SK-N-MC (cell line): ENCODE results near the gene PSMD13.

Source experiments
- EZH2 ChIP-seq: fragments of 200-600 bp; sonication (generic); IDR thresholded peaks from one replicate; pipeline ENCODE4 v1.6.1; 2017; ENCODE audit warnings: antibody characterized with exemption
- FOXP2 ChIP-seq: optimal IDR thresholded peaks from 2 replicates; pipeline ENCODE3; 2011; ENCODE audit warnings: mild to moderate bottlenecking, moderate library complexity; ENCODE audit not compliant: insufficient read depth; ENCODE audit errors: extremely low read length, control extremely low read depth
- POLR2AphosphoS5 ChIP-seq: IDR thresholded peaks from 2 replicates; pipeline ENCODE4 v1.6.1; 2012; ENCODE audit warnings: mild to moderate bottlenecking, low read depth, low read length, borderline replicate concordance

- no peak for TF ChIP-seq EZH2
- no peak for TF ChIP-seq POLR2AphosphoS5
- TF ChIP-seq FOXP2, result no peak
Observed at GRCh38 chr11:244376-244775, 7.6 kb downstream of the PSMD13 start.
